Bronchial smooth muscle cell (primary cell): ENCODE data around the gene CDY1B. TPM values are rescaled to one million over a fixed set of nuclear protein-coding genes. Genes with fewer than 3 reads are reported as not detected.

Experiments used
- total RNA-seq: library from RNA; depleted of rRNA; stranded (reverse); fragments of >200 nt; gene quantifications from 2 replicates; pipeline ENCODE4 v1.2.1, GENCODE V29; 2014

CDY1B gene, protein sequence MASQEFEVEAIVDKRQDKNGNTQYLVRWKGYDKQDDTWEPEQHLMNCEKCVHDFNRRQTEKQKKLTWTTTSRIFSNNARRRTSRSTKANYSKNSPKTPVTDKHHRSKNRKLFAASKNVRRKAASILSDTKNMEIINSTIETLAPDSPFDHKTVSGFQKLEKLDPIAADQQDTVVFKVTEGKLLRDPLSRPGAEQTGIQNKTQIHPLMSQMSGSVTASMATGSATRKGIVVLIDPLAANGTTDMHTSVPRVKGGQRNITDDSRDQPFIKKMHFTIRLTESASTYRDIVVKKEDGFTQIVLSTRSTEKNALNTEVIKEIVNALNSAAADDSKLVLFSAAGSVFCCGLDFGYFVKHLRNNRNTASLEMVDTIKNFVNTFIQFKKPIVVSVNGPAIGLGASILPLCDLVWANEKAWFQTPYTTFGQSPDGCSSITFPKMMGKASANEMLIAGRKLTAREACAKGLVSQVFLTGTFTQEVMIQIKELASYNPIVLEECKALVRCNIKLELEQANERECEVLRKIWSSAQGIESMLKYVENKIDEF
- not detected in 2 replicates for total RNA-seq

DNA sequence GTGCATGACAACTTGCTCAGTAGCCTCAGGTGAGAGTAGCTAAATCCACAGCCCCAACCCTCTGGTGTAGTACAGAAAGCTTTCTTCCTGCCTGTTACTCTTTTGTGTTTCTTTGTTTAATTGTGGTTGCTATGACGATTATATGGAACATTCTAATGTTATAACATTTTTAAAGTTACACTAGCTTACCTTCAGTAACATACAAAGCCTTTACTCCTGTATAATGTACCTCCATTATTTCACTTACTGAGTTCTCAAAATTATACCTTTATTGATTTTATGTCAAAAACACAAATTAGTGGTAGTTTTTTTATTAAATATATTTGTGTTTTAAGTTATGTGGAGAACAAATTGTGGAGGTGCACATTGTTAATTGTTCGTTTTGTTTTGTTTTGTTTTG is at the start of gene CDY1B:
CDY1B (minus strand) TSS at position 101 of the 400 bp plus-strand sequence. CDS start 331 bp downstream, outside the sequence.

